K562 (cell line): ENCODE results near the gene CASR. TPM values are rescaled to one million over a fixed set of nuclear protein-coding genes. Genes with fewer than 3 reads are reported as not detected.

ENCODE experiments used
- ATAC-seq: fragments of 200-7000 bp; cut with Tn5 transposase; 3 replicates; pipeline ENCODE4 v1.9.1; 2020; ENCODE audit warnings: moderate library complexity
- BruUV-seq: library from RNA; stranded (reverse); fragments of 400-500 nt; replicated peaks from 2 replicates; lab custom pipeline; 2021; lab: Mats Ljungman, UMichigan
- CTCF ChIA-PET: fragments of 300-600 bp; formaldehyde crosslinking; extraction: SDS; loops from one replicate; lab custom pipeline; 2021; ENCODE audit warnings: low intra/inter-chr PET ratio; lab: Yijun Ruan, JAX
- POLR2A ChIA-PET: fragments of 300-600, 350-650 bp; sonication (Branson Sonifier 250); formaldehyde crosslinking; extraction: SDS; loops from one replicate; lab custom pipeline; 2021; ENCODE audit warnings: antibody characterized with exemption, inconsistent platforms; lab: Yijun Ruan, JAX
- DNase-seq, 4 experiments: peaks; one replicate each; pipeline versions ENCODE4 v3.0.0 to v3.0.0-alpha.2; 2011 to 2018; ENCODE audit warnings: low spot score in 3 of 4, mixed read lengths in 3 of 4; ENCODE audit errors: extremely low read depth in 1 of 4
- FAIRE-seq: peaks from 2 replicates; lab custom pipeline; 2011; peaks lifted over from hg19 to GRCh38; lab: Jason Lieb, UNC
- H2AFZ ChIP-seq: 2 replicates; pipeline ENCODE4 v1.6.0; 2011; ENCODE audit warnings: low read depth, low read length, control low read depth, inconsistent platforms
- H3K27ac ChIP-seq: fragments of 200-600 bp; 3 replicates; pipeline ENCODE4 v1.8.0; 2011; ENCODE audit warnings: low read depth, mild to moderate bottlenecking, control low read depth, inconsistent platforms, low read length, moderate library complexity, mixed read lengths; ENCODE audit errors: extremely low read depth
- H3K27me3 ChIP-seq, 2 experiments: fragments of 300-600 bp in 1 of 2; 2 replicates in 1 of 2; 3 replicates in 1 of 2; pipeline versions ENCODE4 v1.6.0 to v1.8.0; 2011; ENCODE audit warnings: inconsistent platforms in 2 of 2, low read length in 2 of 2, mild to moderate bottlenecking in 1 of 2, mixed read lengths in 1 of 2, moderate library complexity in 1 of 2; ENCODE audit not compliant: control insufficient read depth in 2 of 2, insufficient read depth in 2 of 2
- H3K36me3 ChIP-seq: fragments of 300-600 bp; 3 replicates; pipeline ENCODE4 v1.8.0; 2011; ENCODE audit warnings: mild to moderate bottlenecking, low read length, inconsistent platforms; ENCODE audit not compliant: control insufficient read depth, insufficient read depth
- H3K4me1 ChIP-seq, 2 experiments: fragments of 200-600 bp in 1 of 2; replicated peaks in 1 of 2; 2 replicates in 1 of 2; 3 replicates in 1 of 2; pipeline versions ENCODE4 v1.5.1 to v1.8.0; 2011; ENCODE audit warnings: inconsistent platforms in 2 of 2, low read length in 2 of 2, mild to moderate bottlenecking in 1 of 2, mixed read lengths in 1 of 2, moderate library complexity in 1 of 2; ENCODE audit not compliant: control insufficient read depth in 2 of 2, insufficient read depth in 2 of 2
- H3K4me2 ChIP-seq: 2 replicates; pipeline ENCODE4 v1.6.1; 2011; ENCODE audit warnings: low read length, control low read depth, inconsistent platforms, mixed read lengths; ENCODE audit not compliant: insufficient read depth
- H3K4me3 ChIP-seq: fragments of 200-600 bp; sonication (generic), shearing (Covaris generic); 2 replicates; pipeline ENCODE4 v1.5.1; 2016; ENCODE audit warnings: control low read depth, inconsistent platforms
- H3K79me2 ChIP-seq: fragments of 200-600 bp; 3 replicates; pipeline ENCODE4 v1.8.0; 2011; ENCODE audit warnings: low read length, inconsistent platforms; ENCODE audit not compliant: control insufficient read depth, insufficient read depth
- H3K9ac ChIP-seq, 2 experiments: 2 replicates each; pipeline versions ENCODE4 v1.6.0 to v1.6.1; 2011; ENCODE audit warnings: low read depth in 2 of 2, low read length in 2 of 2, control low read depth in 1 of 2, inconsistent platforms in 1 of 2, mild to moderate bottlenecking in 1 of 2, mixed read lengths in 1 of 2; ENCODE audit not compliant: insufficient read depth in 1 of 2
- H3K9me1 ChIP-seq: one replicate; pipeline ENCODE4 v1.6.0; 2011; ENCODE audit warnings: inconsistent platforms, mild to moderate bottlenecking, low read length, moderate library complexity; ENCODE audit not compliant: control insufficient read depth, insufficient read depth
- H3K9me3 ChIP-seq: replicated peaks from 2 replicates; pipeline ENCODE4 v1.5.1; 2011; ENCODE audit warnings: low read depth, low read length, inconsistent platforms; ENCODE audit not compliant: control insufficient read depth, insufficient read depth
- H4K20me1 ChIP-seq: replicated peaks from 2 replicates; pipeline ENCODE4 v1.6.1; 2011; ENCODE audit warnings: low read length, inconsistent platforms, mixed read lengths; ENCODE audit not compliant: control insufficient read depth, insufficient read depth
- KDM4B ChIP-seq, 2 experiments: fragments of 450-650 bp in 1 of 2; sonication (generic) in 1 of 2; IDR thresholded peaks; 2 replicates each; pipeline ENCODE4 v1.6.1; 2016 to 2017; ENCODE audit warnings: borderline replicate concordance in 2 of 2, antibody characterized with exemption in 1 of 2, low read depth in 1 of 2, mild to moderate bottlenecking in 1 of 2
- SRSF1 ChIP-seq: fragments of 200-400 bp; formaldehyde crosslinking; IDR thresholded peaks from 2 replicates; pipeline ENCODE4 v1.6.1; 2017; ENCODE audit warnings: mild to moderate bottlenecking, low read depth, low read length, moderate library complexity
- SRSF3 ChIP-seq: fragments of 200-400 bp; formaldehyde crosslinking; IDR thresholded peaks from 2 replicates; pipeline ENCODE4 v1.6.1; 2016; ENCODE audit warnings: mild to moderate bottlenecking, low read length, moderate library complexity; ENCODE audit not compliant: insufficient read depth
- ZNF165 ChIP-seq: fragments of 250-450 bp; sonication (Bioruptor Pico); IDR thresholded peaks from 2 replicates; pipeline ENCODE4 v1.4.0; 2020; ENCODE audit warnings: borderline replicate concordance
- WGBS: fragments of 100-300 bp; shearing (Covaris generic); methylation state at CpG from one replicate; pipeline ENCODE4 v1.1.6; 2016; ENCODE audit warnings: low coverage, mixed read lengths; ENCODE audit not compliant: insufficient coverage; ENCODE audit errors: missing lambda C conversion rate; 5-methylcytosine and 5-hydroxymethylcytosine counted together
- in situ Hi-C: fragments of 300-500 bp; cut with MboI; formaldehyde crosslinking; loops from 4 replicates; pipeline ENCODE4 v1.15.0; 2018; ENCODE audit warnings: inconsistent platforms, mixed read lengths
- intact Hi-C: fragments of 100-400 bp; cut with micrococcal nuclease; formaldehyde crosslinking; loops from 2 replicates; pipeline ENCODE4 v1.14.2; 2022
- polyA plus RNA-seq, 8 experiments: library from polyadenylated mRNA; depleted of rRNA in 4 of 8; stranded (reverse) in 5 of 8; unstranded in 3 of 8; fragments of >200 nt; fragmentation: Nextera tagmentation in 2 of 8; fragmentation: Illumina TruSeq in 1 of 8; extraction: Ambion mirVana in 2 of 8; extraction: Trizol in 1 of 8; gene quantifications; 2 replicates each; pipeline versions ENCODE4 v1.2.1 to v1.2.3, GENCODE V29; 2011 to 2014; ENCODE audit warnings: inconsistent platforms in 1 of 8, missing spikeins in 1 of 8
- total RNA-seq, 7 experiments: library from RNA; depleted of rRNA in 6 of 7; stranded (reverse); fragments of >200 nt in 6 of 7; fragmentation: Illumina TruSeq in 2 of 7; extraction: Trizol in 2 of 7; gene quantifications; 2 replicates each; pipeline versions ENCODE4 v1.2.1 to v1.2.3, GENCODE V29; 2011 to 2021; ENCODE audit warnings: low replicate concordance in 1 of 7
- TF ChIP-seq, protein P1 (sequence below): fragments of 250-450 bp; sonication (Bioruptor Pico); IDR thresholded peaks from 2 replicates; pipeline ENCODE4 v1.5.0; 2020; ENCODE audit warnings: mild to moderate bottlenecking

CASR gene
- total and polyA plus RNA-seq, 9 of the 15 experiments (the other 6 are each of a cell fraction or from before 2014, with no cell fraction given): not detected

DNA sequence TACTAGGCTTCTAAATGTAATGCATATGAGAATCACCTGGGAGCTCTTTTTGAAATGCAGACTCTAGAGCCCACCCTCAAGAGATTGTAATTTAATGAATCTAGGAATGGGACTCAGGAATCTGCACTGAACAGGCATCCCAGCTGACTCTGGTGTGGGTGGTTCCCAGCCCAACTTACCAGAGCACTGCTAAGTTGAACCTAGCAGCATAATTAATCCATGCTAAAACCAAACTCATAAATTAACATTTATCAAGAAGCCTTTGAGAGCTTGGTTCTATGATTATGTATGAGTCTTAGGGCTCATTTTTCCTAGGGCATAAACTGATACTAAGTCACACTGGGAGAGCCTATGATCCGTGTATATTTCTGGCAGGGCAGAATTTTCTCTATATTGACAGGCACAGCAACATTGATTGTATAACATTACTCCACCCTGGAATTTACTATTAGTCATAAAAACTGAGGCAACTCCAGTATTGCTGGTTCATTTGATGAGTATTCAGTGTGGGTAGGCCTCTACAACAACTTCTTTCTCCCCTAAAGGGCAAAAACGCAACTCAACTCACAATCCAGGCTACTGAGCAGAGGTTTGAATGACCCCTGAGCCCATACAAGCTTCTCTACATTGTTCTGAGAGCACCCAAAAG is 130.9 kb downstream of the CASR start:
- Histone ChIP-seq H3K79me2 (no peaks in the 10 kb centered on the region), H3K27ac (no peak overlapping the region), H3K9me1 (no peaks in the 10 kb centered on the region), H3K4me1 (no peaks in the 10 kb centered on the region; a peak in 1 of 5 replicates), H4K20me1 (no peaks in the 10 kb centered on the region), H3K9ac (no peak overlapping the region), H3K36me3 (no peaks in the 10 kb centered on the region), H2AFZ (no peak overlapping the region), H3K4me3 (no peak overlapping the region), H3K27me3 (peaks cover 0 to 6% of the 10 kb centered on the region in 2 experiments; a peak in 1 of 5 replicates), H3K4me2 (no peak overlapping the region), H3K9me3 (no peaks in the 10 kb centered on the region)
- no TSS peak for BruUV-seq
- intact Hi-C loops: no loop called here
- in situ Hi-C loops: no loop called here
- 0% methylated on average over 2 of the region's 2 CpGs for WGBS
- TF ChIP-seq SRSF3 (no peak), SRSF1 (no peak), KDM4B (IDR thresholded peaks at IDR 0.05; ENCODE audit: borderline replicate concordance in 2 of 2, low read depth in 1 of 2) (no peak), ZNF165 (no peak)
- TF ChIP-seq, protein P1, sequence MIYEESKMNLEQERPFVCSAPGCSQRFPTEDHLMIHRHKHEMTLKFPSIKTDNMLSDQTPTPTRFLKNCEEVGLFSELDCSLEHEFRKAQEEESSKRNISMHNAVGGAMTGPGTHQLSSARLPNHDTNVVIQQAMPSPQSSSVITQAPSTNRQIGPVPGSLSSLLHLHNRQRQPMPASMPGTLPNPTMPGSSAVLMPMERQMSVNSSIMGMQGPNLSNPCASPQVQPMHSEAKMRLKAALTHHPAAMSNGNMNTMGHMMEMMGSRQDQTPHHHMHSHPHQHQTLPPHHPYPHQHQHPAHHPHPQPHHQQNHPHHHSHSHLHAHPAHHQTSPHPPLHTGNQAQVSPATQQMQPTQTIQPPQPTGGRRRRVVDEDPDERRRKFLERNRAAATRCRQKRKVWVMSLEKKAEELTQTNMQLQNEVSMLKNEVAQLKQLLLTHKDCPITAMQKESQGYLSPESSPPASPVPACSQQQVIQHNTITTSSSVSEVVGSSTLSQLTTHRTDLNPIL (CRISPR knock-in tag): no peak
- DNase-seq: no peak
- CTCF ChIA-PET: no interaction called here
- POLR2A ChIA-PET: interaction anchor here (0.5 to 1.5 kb wide), 2 partner anchors 8 to 9 kb away, joined by 3 read pairs; no protein-coding TSS in a partner anchor
- no peak for ATAC-seq
- no peak for FAIRE-seq
